H1 (cell line): ENCODE data around the gene PPM1D.

Source experiments
- CHD2 ChIP-seq: IDR thresholded peaks from 2 replicates; pipeline ENCODE4 v1.6.1; 2012; ENCODE audit warnings: low read length, improper control_type of control experiment
- CHD7 ChIP-seq: fragments of 300-600 bp; sonication (generic); IDR thresholded peaks from 2 replicates; pipeline ENCODE4 v1.7.1; 2012; ENCODE audit warnings: low read length, moderate library complexity, mild to moderate bottlenecking, inconsistent platforms; ENCODE audit not compliant: insufficient replicate concordance
- TF ChIP-seq, protein P1 (sequence below): IDR thresholded peaks from 2 replicates; pipeline ENCODE4 v1.6.1; 2011; ENCODE audit warnings: low read length, improper control_type of control experiment

DNA sequence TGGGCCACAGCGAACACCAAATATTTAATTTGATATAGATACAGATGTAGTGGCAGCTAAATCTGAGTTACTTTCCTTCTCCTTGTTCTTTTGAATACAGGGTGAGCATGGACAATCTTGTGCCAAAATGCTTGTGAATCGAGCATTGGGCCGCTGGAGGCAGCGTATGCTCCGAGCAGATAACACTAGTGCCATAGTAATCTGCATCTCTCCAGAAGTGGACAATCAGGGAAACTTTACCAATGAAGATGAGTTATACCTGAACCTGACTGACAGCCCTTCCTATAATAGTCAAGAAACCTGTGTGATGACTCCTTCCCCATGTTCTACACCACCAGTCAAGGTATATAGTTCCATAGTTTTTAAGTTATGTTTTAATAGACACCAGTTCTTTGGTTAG is 56.5 kb downstream of the PPM1D start:
- TF ChIP-seq, protein P1, sequence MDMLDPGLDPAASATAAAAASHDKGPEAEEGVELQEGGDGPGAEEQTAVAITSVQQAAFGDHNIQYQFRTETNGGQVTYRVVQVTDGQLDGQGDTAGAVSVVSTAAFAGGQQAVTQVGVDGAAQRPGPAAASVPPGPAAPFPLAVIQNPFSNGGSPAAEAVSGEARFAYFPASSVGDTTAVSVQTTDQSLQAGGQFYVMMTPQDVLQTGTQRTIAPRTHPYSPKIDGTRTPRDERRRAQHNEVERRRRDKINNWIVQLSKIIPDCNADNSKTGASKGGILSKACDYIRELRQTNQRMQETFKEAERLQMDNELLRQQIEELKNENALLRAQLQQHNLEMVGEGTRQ, result no peak
- no peak for TF ChIP-seq CHD7
- no peak for TF ChIP-seq CHD2
